GM10266 (cell line): ENCODE measurements around the gene SPATA32.
A peak's percentile ranks its signal among the peaks of the same experiment; 100 is the strongest.

Source experiments
- DNase-seq: peaks from one replicate; pipeline ENCODE4 v3.0.0; 2012; ENCODE audit errors: extremely low spot score
- CTCF ChIP-seq: IDR thresholded peaks from 2 replicates; pipeline ENCODE4 v1.5.1; 2012; ENCODE audit warnings: mild to moderate bottlenecking, low read depth; ENCODE audit not compliant: control insufficient read depth, insufficient read depth; ENCODE audit errors: missing control alignments

Gene SPATA32

DNA sequence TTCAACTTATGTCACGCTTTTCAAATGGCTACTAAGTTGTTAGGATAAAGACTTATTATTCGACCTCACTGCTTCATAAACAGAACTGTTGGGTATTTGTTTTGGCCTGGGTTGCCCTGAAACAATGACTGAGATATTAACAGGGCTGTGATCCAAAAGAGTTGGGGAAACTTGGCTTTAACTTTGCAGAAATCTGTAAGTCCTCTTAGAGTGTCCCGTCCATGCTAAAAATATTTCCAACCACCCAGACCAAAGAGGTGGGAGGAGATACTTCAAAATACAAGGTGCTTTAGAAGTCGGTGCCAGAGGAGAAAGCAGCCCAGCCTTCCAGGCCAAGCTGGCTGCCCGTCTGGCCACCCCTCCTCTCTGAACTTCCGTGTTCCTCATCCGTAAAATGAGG lies 16.1 kb upstream of the SPATA32 start:
- no peak for DNase-seq
- TF ChIP-seq CTCF = no peak

DNA sequence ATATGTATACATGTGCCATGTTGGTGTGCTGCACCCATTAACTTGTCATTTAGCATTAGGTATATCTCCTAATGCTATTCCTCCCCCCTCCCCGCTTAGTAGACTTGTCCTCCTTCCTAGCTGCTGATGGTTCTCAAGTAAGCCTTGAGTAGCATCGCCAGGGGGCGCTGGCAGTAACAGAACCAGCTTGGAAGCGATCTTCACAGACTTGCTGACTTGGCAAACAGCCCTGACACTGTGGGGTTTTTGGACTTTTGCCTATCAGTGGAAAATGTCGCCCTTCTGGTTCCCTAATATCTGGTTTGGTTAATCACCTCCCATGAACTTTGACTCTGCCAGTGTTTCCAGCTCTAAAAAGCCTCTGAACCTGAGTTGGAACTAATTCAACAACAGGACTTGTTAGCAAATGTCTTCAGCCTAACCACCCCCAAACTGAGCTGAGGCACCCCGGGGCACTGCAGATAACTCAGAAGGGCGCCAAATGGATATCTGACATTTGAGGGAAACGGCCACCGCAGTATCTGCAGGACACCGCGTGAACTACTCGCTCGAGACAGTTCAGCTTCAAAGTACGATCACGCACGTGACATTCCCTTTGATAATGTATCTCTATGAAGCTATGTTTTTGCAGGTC lies 15.4 kb upstream of the SPATA32 start:
- DNase-seq = peak; percentile 80
- TF ChIP-seq CTCF = peak; percentile 82

GRCh38 chr17:45276031-45276430 lies 14.1 kb upstream of the SPATA32 start:
- no peak for DNase-seq

GRCh38 chr17:45274033-45274432 lies 12.1 kb upstream of the SPATA32 start:
- TF ChIP-seq CTCF = no peak
- DNase-seq = no peak

More at GRCh38 chr17:45276031-45276430, 14.1 kb upstream of the SPATA32 start:
- TF ChIP-seq CTCF = no peak

DNA sequence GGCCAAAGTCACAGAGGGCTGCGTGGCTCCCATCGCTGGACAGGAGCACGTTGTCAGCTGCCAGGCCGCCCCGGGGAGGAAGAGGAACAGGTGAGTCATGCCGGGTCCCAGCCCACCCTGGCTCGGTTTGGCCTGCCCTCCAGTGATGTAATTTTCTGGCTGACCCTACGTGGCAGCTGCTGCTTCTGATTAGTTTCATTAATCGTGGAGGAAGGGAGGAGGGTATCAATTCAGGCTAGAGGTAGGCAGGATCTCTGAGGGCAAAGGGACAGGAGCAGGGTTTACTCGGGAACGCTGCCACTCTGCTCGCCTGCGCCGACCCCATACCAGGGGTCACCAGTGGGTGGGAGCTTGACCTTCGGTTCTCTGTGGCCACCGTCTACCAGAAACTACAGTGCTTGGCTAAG lies 11.7 kb upstream of the SPATA32 start:
- no peak for TF ChIP-seq CTCF
- no peak for DNase-seq

DNA sequence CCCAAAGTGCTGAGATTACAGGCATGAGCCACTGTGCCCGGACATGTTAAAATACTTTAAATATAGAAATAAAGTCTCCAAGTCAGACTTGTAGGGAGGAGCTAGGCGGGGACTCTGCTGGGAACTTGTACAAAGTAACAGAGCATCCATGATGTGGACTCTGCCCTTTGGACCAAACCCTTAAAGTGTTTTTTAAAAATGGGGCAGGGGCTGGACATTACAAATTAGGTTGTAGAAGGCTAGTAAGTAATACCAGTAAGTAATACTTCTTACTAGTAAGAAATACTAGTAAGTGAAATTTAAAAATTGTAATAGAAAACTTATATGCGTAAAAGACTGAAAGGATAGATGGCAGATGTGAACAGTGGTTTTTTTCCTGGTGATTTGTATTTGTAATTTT lies 9.7 kb upstream of the SPATA32 start:
- DNase-seq = no peak
- TF ChIP-seq CTCF = no peak

DNA sequence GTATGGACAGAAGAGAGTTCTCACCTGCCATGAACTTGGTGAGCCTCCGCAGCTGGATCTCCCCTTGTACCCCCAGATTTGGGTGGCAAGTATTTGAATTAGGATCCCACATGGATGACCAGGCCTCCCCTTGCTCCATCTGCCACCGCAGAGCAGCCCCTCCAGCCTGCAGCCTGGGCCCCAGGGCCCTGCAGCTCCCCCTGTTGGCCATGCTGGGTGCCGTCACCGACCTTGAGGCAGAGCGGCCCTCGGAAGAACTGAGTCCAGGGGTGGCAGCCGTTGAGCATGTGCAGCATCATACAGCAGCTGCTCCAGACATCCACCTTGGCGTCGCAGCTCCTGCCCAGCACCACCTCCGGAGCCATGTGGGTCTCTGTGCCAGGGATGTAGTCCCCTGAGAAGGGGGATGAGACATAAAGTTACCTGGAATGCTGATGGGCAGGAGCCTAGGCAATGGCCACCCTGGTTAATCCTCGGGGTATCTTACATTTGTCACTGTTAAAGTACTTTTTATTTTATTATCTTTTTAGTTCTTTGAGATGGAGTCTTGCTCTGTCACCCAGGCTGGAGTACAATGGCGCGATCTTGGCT lies 9.0 kb upstream of the SPATA32 start:
- TF ChIP-seq CTCF = peak; percentile 65
- no peak for DNase-seq
